Spleen (tissue), 11 donors: ENCODE data around the gene GPD2. TPM values are rescaled to one million over a fixed set of nuclear protein-coding genes. Genes with fewer than 3 reads are reported as not detected.

Experiments used
- DNase-seq: peaks from one replicate; pipeline ENCODE4 v3.0.0-alpha.2; 2020
- H3K27ac ChIP-seq, 8 donors: fragments of 200-600 bp; sonication (generic) in 7 of 8; 1 replicate in 4 of 8; 2 replicates in 4 of 8; pipeline versions ENCODE4 v1.5.0 to v1.8.0; 2016 to 2021; ENCODE audit warnings: inconsistent platforms in 4 of 8, mild to moderate bottlenecking in 4 of 8, moderate library complexity in 1 of 8
- H3K27me3 ChIP-seq, 7 donors: fragments of 200-600 bp; sonication (generic) in 6 of 7; replicated peaks in 1 of 7; 1 replicate in 4 of 7; 2 replicates in 3 of 7; pipeline versions ENCODE4 v1.5.0 to v1.8.0; 2016 to 2021; ENCODE audit warnings: inconsistent platforms in 3 of 7, mild to moderate bottlenecking in 1 of 7
- H3K36me3 ChIP-seq, 6 donors: fragments of 200-600 bp; sonication (generic) in 5 of 6; 1 replicate in 4 of 6; 2 replicates in 2 of 6; pipeline versions ENCODE4 v1.5.0 to v1.8.0; 2016 to 2021; ENCODE audit warnings: inconsistent platforms in 2 of 6
- H3K4me1 ChIP-seq, 6 donors: fragments of 200-600 bp; sonication (generic) in 5 of 6; 1 replicate in 3 of 6; 2 replicates in 3 of 6; pipeline versions ENCODE4 v1.5.0 to v1.8.0; 2016 to 2021; ENCODE audit warnings: inconsistent platforms in 3 of 6
- H3K4me3 ChIP-seq, 8 donors: fragments of 200-600 bp; sonication (generic) in 7 of 8; 1 replicate in 4 of 8; 2 replicates in 4 of 8; pipeline versions ENCODE4 v1.5.0 to v1.8.0; 2016 to 2021; ENCODE audit warnings: inconsistent platforms in 4 of 8, mild to moderate bottlenecking in 4 of 8, moderate library complexity in 2 of 8
- H3K9me3 ChIP-seq, 8 donors: fragments of 200-600 bp; sonication (generic) in 7 of 8; 1 replicate in 4 of 8; 2 replicates in 4 of 8; pipeline versions ENCODE4 v1.5.0 to v1.8.0; 2016 to 2021; ENCODE audit warnings: inconsistent platforms in 4 of 8
- CTCF ChIP-seq, 11 experiments: fragments of 200-600 bp in 7 of 11; fragments of 450-650 bp in 4 of 11; sonication (generic) in 4 of 11; IDR thresholded peaks in 8 of 11; conservative IDR thresholded peaks in 3 of 11; 1 replicate in 7 of 11; 2 replicates in 4 of 11; pipeline versions ENCODE4 v1.4.0 to v1.8.0; 2016 to 2021; ENCODE audit warnings: antibody characterized with exemption in 11 of 11, inconsistent platforms in 4 of 11, mild to moderate bottlenecking in 1 of 11
- POLR2A ChIP-seq, 3 donors: fragments of 450-650 bp; IDR thresholded peaks; one replicate each; pipeline ENCODE4 v1.5.1; 2017; ENCODE audit warnings: antibody characterized with exemption in 3 of 3, mild to moderate bottlenecking in 1 of 3
- POLR2AphosphoS5 ChIP-seq, 3 donors: sonication (generic); formaldehyde crosslinking; IDR thresholded peaks; one replicate each; pipeline ENCODE4 v1.5.1; 2017; ENCODE audit warnings: antibody characterized with exemption in 3 of 3
- WGBS, 5 donors: extraction: QIAGEN DNeasy Blood & Tissue Kit in 3 of 5; methylation state at CpG; one replicate each; pipeline versions ENCODE4 v1.1.5 to v1.1.7; 2013 to 2018; 5-methylcytosine and 5-hydroxymethylcytosine counted together
- intact Hi-C: fragments of 100-400 bp; cut with DNase I; formaldehyde crosslinking; loops from one replicate; pipeline ENCODE4 v1.15.0; 2023; ENCODE audit warnings: low total_unique reads
- polyA plus RNA-seq, 3 donors: library from polyadenylated mRNA; stranded (reverse); fragments of 200-250 nt; gene quantifications; one replicate each; pipeline ENCODE4 v1.2.1, GENCODE V29; 2013
- total RNA-seq, 7 donors: library from RNA; depleted of rRNA in 3 of 7; stranded (reverse); fragments of >200 nt in 3 of 7; fragmentation: NEBNext Ultra II Directional in 4 of 7; extraction: Animal tissue kit (Norgen Biotek cat#: 25700) in 4 of 7; gene quantifications; one replicate each; pipeline versions ENCODE4 v1.1.0 to v1.2.1, GENCODE V29; 2016 to 2021
- donor health status: healthy with polysubstance abuse.
- donor health status: DM: no; HTN: no; CAD: no; lungs with moderate emphysema.
- donor health status: DM: no; HTN: no; CAD: no.
- donor health status: Bipolar disorder and iron deficiency.
- donor health status: healthy.
- donor health status: DM: no; HTN: no; CAD: no.
- donor health status: DM: yes; HTN: yes; CAD: no.

GPD2 gene
- total and polyA plus RNA-seq, 10 donors: 3.5 to 74.9 (median 28.8) TPM

DNA sequence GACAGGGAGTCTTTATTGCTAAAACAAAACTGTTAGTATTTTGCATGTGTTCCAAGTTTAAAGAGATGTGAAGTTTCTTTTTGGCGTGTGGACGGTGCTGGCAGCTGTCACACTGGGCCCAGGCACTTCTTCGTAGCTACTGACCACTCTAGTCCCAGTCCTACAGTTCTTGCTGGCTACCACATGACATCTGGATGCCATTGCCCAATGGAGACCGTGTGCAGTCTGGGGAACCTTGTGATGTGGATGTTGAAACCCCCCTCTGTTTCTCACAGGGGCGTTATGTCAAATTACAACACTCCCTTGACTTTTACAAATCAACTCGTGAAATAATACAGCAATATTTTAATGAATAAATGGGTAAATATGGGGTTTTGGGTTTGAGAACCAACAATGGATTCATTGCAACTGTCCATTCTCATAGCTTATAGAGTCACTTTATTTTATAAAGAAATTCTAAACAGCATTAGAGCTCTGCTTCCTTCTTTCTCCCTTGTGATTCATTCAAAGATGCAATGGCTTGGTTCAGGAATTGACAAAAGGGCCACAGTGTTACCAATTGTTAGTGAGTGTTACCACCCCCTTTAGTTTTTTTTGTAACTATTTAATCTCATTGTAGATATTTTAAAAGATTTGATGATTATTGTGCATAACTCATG, 1.2 kb downstream of the GPD2 start:
- 13 to 41% (median 27%) methylated on average over 6 of the region's 6 CpGs for WGBS, 5 donors
- peak overlapping the region in 7 of 8 donors; percentile 50 to 85 (median 60) for H3K4me3 ChIP-seq
- no peak for DNase-seq
- H3K27me3 ChIP-seq: no peaks in the 10 kb centered on the region
- H3K36me3 ChIP-seq: peaks cover 0 to 3% (median 0%) of the 10 kb centered on the region in 6 donors
- no peak for TF ChIP-seq CTCF (IDR thresholded peaks at IDR 0.05 in 8 of 11, conservative IDR thresholded peaks at IDR 0.05 in 3 of 11)
- TF ChIP-seq POLR2AphosphoS5 (IDR thresholded peaks at IDR 0.05): peak in 2 of 3 donors; percentile 30 to 62
- no peak for TF ChIP-seq POLR2A (IDR thresholded peaks at IDR 0.05)
- intact Hi-C loops: loop anchor here (10.0 kb wide), 1 partner anchor 93 kb away; no protein-coding TSS in a partner anchor
- no peaks in the 10 kb centered on the region for H3K9me3 ChIP-seq
- H3K4me1 ChIP-seq: peaks cover 9 to 48% (median 29%) of the 10 kb centered on the region in 6 donors
- peak overlapping the region in 7 of 8 donors; percentile 89 to 97 (median 96) for H3K27ac ChIP-seq

DNA sequence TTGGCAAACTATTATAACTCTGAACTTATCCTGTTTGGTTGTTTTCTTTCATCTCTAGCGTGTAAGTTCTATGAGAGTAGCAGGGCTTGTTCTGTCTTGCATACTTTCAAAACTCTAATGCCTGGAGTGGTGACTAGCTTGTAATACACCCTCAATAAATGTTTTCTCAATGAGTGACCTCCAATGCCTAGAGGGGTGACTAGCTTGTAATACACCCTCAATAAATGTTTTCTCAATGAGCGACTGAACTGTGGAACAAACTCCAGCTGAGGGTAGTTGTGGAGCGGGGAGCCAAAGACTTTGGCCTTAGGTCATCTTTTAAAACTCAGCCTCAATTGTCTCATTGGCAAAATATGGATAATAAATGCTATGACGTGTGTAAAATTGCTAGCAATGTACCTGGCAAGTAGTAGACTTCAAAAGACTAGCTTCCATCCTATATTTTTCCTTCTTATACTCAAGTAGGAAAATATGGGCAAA, 1.8 kb downstream of the GPD2 start:
- H3K4me1 ChIP-seq: peaks cover 9 to 48% (median 29%) of the 10 kb centered on the region in 6 donors
- 90 to 92% (median 92%) methylated on average over 4 of the region's 4 CpGs for WGBS, 5 donors
- DNase-seq: no peak
- H3K36me3 ChIP-seq: peaks cover 0 to 3% (median 0%) of the 10 kb centered on the region in 6 donors
- intact Hi-C loops: loop anchor here (10.0 kb wide), 1 partner anchor 93 kb away; no protein-coding TSS in a partner anchor
- H3K9me3 ChIP-seq: no peaks in the 10 kb centered on the region
- peak overlapping the region in 3 of 8 donors; percentile 57 to 85 (median 64) for H3K4me3 ChIP-seq
- TF ChIP-seq CTCF (IDR thresholded peaks at IDR 0.05 in 8 of 11, conservative IDR thresholded peaks at IDR 0.05 in 3 of 11): no peak
- TF ChIP-seq POLR2A (IDR thresholded peaks at IDR 0.05): no peak
- H3K27ac ChIP-seq: peak overlapping the region in 6 of 8 donors; percentile 89 to 97 (median 96)
- H3K27me3 ChIP-seq: no peaks in the 10 kb centered on the region

DNA sequence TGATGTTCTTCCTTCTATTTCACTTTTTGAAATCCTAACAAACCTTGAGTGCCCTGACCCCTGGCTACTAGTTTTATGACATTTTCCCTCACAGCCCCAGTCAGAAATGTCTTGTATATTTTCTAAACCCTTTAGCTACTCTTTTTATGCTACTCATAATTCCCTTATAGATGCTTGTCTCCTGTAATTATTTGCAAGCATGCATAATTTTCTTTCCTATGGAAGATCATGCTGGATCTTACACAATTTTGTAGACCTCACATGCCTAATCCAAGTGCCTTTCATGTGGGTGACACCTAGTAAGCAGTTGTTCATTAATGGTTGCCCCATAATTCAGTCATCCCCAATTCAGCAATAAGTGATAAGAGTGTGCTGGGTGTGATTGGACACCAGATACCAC, 6.9 kb downstream of the GPD2 start:
- TF ChIP-seq POLR2AphosphoS5 (IDR thresholded peaks at IDR 0.05) (no peak), CTCF (IDR thresholded peaks at IDR 0.05 in 8 of 11, conservative IDR thresholded peaks at IDR 0.05 in 3 of 11) (no peak), POLR2A (IDR thresholded peaks at IDR 0.05) (no peak)
- intact Hi-C loops: no loop called here
- Histone ChIP-seq H3K4me3 (no peak overlapping the region), H3K27me3 (no peaks in the 10 kb centered on the region), H3K27ac (no peak overlapping the region), H3K9me3 (no peaks in the 10 kb centered on the region), H3K36me3 (peaks cover 0 to 9% (median 0%) of the 10 kb centered on the region in 6 donors), H3K4me1 (peaks cover under 1 to 31% (median 7%) of the 10 kb centered on the region in 6 donors)
- DNase-seq: no peak
